ENCODE measurements around the gene CDC34. TPM values are rescaled to one million over a fixed set of nuclear protein-coding genes. Genes with fewer than 3 reads are reported as not detected.

The CDC34 gene
- total and polyA plus RNA-seq, 9 of the 15 experiments (the other 6 are each of a cell fraction or from before 2014, with no cell fraction given) = 0.80 to 203 (median 65.5) TPM

- TF ChIP-seq, protein P1, sequence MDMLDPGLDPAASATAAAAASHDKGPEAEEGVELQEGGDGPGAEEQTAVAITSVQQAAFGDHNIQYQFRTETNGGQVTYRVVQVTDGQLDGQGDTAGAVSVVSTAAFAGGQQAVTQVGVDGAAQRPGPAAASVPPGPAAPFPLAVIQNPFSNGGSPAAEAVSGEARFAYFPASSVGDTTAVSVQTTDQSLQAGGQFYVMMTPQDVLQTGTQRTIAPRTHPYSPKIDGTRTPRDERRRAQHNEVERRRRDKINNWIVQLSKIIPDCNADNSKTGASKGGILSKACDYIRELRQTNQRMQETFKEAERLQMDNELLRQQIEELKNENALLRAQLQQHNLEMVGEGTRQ (CRISPR knock-in tag; IDR thresholded peaks at IDR 0.05) = 0 out of 2 replicates have a peak, but pooled peaks have one; percentile 5
- TF ChIP-seq FOXP4 (CRISPR knock-in tag; IDR thresholded peaks at IDR 0.05; ENCODE audit: borderline replicate concordance) (no peak), SRSF3 (IDR thresholded peaks at IDR 0.05; ENCODE audit: insufficient read depth, low read length) (no peak), HBP1 (CRISPR knock-in tag; IDR thresholded peaks at IDR 0.05) (no peak), FIP1L1 (IDR thresholded peaks at IDR 0.05; ENCODE audit: low read depth, low read length, poor library complexity, severe bottlenecking) (no peak), CBFA2T3 (IDR thresholded peaks at IDR 0.05) (no peak), CBX8 (IDR thresholded peaks at IDR 0.05; ENCODE audit: borderline replicate concordance, extremely low read depth, low read depth, low read length, poor library complexity, severe bottlenecking) (no peak)
Observed at GRCh38 chr19:491146-491741, 40.3 kb upstream of the CDC34 start (continued).

Measured in K562 (cell line).